Fibroblast of lung (primary cell): ENCODE measurements around the gene SPTB. TPM values are rescaled to one million over a fixed set of nuclear protein-coding genes. Genes with fewer than 3 reads are reported as not detected.

Experiments used
- DNase-seq, 2 donors: peaks; one replicate each; pipeline versions ENCODE4 v3.0.0 to v3.0.0-alpha.2; 2010; ENCODE audit warnings: low read depth in 2 of 2
- H2AFZ ChIP-seq: 2 replicates; pipeline ENCODE4 v1.5.1; 2012; ENCODE audit warnings: low read length, control low read depth, inconsistent platforms
- H3K27ac ChIP-seq: 2 replicates; pipeline ENCODE4 v1.5.1; 2011; ENCODE audit warnings: low read length, control low read depth; ENCODE audit not compliant: insufficient read depth
- H3K27me3 ChIP-seq: 2 replicates; pipeline ENCODE4 v1.5.1; 2011; ENCODE audit warnings: mild to moderate bottlenecking, low read length; ENCODE audit not compliant: control insufficient read depth, insufficient read depth
- H3K36me3 ChIP-seq: 2 replicates; pipeline ENCODE4 v1.5.1; 2011; ENCODE audit warnings: low read length; ENCODE audit not compliant: control insufficient read depth, insufficient read depth
- H3K4me1 ChIP-seq: 2 replicates; pipeline ENCODE4 v1.5.1; 2011; ENCODE audit warnings: low read length; ENCODE audit not compliant: control insufficient read depth, insufficient read depth; ENCODE audit errors: extremely low read depth
- H3K4me2 ChIP-seq: 2 replicates; pipeline ENCODE4 v1.5.1; 2011; ENCODE audit warnings: low read length, control low read depth; ENCODE audit not compliant: insufficient read depth; ENCODE audit errors: extremely low read depth
- H3K4me3 ChIP-seq, 4 experiments: fragments of 200-600 bp in 1 of 4; sonication (generic) in 1 of 4; replicated peaks in 1 of 4; 2 replicates each; pipeline ENCODE4 v1.5.1; 2011 to 2016; ENCODE audit warnings: low read length in 4 of 4, low read depth in 3 of 4, mild to moderate bottlenecking in 3 of 4, control low read depth in 2 of 4, inconsistent platforms in 1 of 4, mixed read lengths in 1 of 4; ENCODE audit not compliant: insufficient read depth in 1 of 4; ENCODE audit errors: control extremely low read depth in 1 of 4
- H3K79me2 ChIP-seq: 2 replicates; pipeline ENCODE4 v1.5.1; 2012; ENCODE audit warnings: mild to moderate bottlenecking, low read length, inconsistent platforms; ENCODE audit not compliant: control insufficient read depth, insufficient read depth
- H3K9ac ChIP-seq: 2 replicates; pipeline ENCODE4 v1.5.1; 2011; ENCODE audit warnings: mild to moderate bottlenecking, low read length, control low read depth; ENCODE audit not compliant: insufficient read depth
- H3K9me3 ChIP-seq: 2 replicates; pipeline ENCODE4 v1.5.1; 2012; ENCODE audit warnings: low read depth, low read length; ENCODE audit not compliant: control insufficient read depth, insufficient read depth
- H4K20me1 ChIP-seq: 2 replicates; pipeline ENCODE4 v1.5.1; 2011; ENCODE audit warnings: low read length; ENCODE audit not compliant: control insufficient read depth, insufficient read depth; ENCODE audit errors: extremely low read depth
- CTCF ChIP-seq, 2 donors: IDR thresholded peaks in 1 of 2; conservative IDR thresholded peaks in 1 of 2; 1 replicate in 1 of 2; 2 replicates in 1 of 2; pipeline ENCODE4 v1.5.1; 2011 to 2012; ENCODE audit warnings: low read length in 2 of 2, control low read depth in 1 of 2, inconsistent platforms in 1 of 2, low read depth in 1 of 2, mild to moderate bottlenecking in 1 of 2
- EZH2 ChIP-seq: IDR thresholded peaks from 2 replicates; pipeline ENCODE4 v1.5.1; 2012; ENCODE audit warnings: low read length, control low read depth, mild to moderate bottlenecking; ENCODE audit errors: missing control alignments
- polyA plus RNA-seq, 2 donors: library from polyadenylated mRNA; depleted of rRNA in 1 of 2; stranded (reverse) in 1 of 2; unstranded in 1 of 2; fragments of >200 nt; gene quantifications; 2 replicates each; pipeline ENCODE4 v1.2.1, GENCODE V29; 2011 to 2012; ENCODE audit warnings: missing spikeins in 1 of 2
- total RNA-seq: library from RNA; depleted of rRNA; stranded (reverse); fragments of >200 nt; gene quantifications from 2 replicates; pipeline ENCODE4 v1.2.1, GENCODE V29; 2014

The SPTB gene
- total and polyA plus RNA-seq, 2 donors (not counting 1 experiment from before 2014, with no cell fraction given): not detected

- no peak overlapping the region for H3K4me2 ChIP-seq
- no peak overlapping the region for H2AFZ ChIP-seq
- peaks cover 4% of the 10 kb centered on the region for H3K27me3 ChIP-seq
- H3K9me3 ChIP-seq: no peaks in the 10 kb centered on the region
- TF ChIP-seq EZH2 (no peak), CTCF (conservative IDR thresholded peaks at IDR 0.05 in 1 of 2, IDR thresholded peaks at IDR 0.05 in 1 of 2; ENCODE audit: low read depth in 1 of 2, low read length in 2 of 2) (no peak)
- no peak overlapping the region for H3K9ac ChIP-seq
- no peak overlapping the region for H3K27ac ChIP-seq
- H3K79me2 ChIP-seq: no peaks in the 10 kb centered on the region
- peaks cover 10% of the 10 kb centered on the region for H3K4me1 ChIP-seq
- H3K36me3 ChIP-seq: no peaks in the 10 kb centered on the region
- no peaks in the 10 kb centered on the region for H4K20me1 ChIP-seq
- DNase-seq: no peak
- no peak overlapping the region for H3K4me3 ChIP-seq
Observed at GRCh38 chr14:64808449-64808848, 71.3 kb downstream of the SPTB start.

GRCh38 chr14:64807551-64807950 is 72.2 kb downstream of the SPTB start:
- H3K4me1 ChIP-seq: peaks cover 10% of the 10 kb centered on the region
- TF ChIP-seq CTCF (conservative IDR thresholded peaks at IDR 0.05 in 1 of 2, IDR thresholded peaks at IDR 0.05 in 1 of 2; ENCODE audit: low read depth in 1 of 2, low read length in 2 of 2): no peak
- TF ChIP-seq EZH2: no peak
- H3K27me3 ChIP-seq: peaks cover 4% of the 10 kb centered on the region
- no peaks in the 10 kb centered on the region for H3K36me3 ChIP-seq
- no peak overlapping the region for H2AFZ ChIP-seq
- H3K9ac ChIP-seq: no peak overlapping the region
- no peak overlapping the region for H3K4me3 ChIP-seq
- H3K79me2 ChIP-seq: no peaks in the 10 kb centered on the region
- H3K9me3 ChIP-seq: no peaks in the 10 kb centered on the region
- H3K4me2 ChIP-seq: no peak overlapping the region
- no peaks in the 10 kb centered on the region for H4K20me1 ChIP-seq
- H3K27ac ChIP-seq: no peak overlapping the region
- DNase-seq: no peak

GRCh38 chr14:64806862-64807495 is 72.7 kb downstream of the SPTB start:
- TF ChIP-seq EZH2: no peak
- no peak for TF ChIP-seq CTCF (conservative IDR thresholded peaks at IDR 0.05 in 1 of 2, IDR thresholded peaks at IDR 0.05 in 1 of 2; ENCODE audit: low read depth in 1 of 2, low read length in 2 of 2)
- Histone ChIP-seq H2AFZ (no peak overlapping the region), H3K9me3 (no peaks in the 10 kb centered on the region), H3K4me1 (peaks cover 10% of the 10 kb centered on the region), H3K4me3 (no peak overlapping the region), H3K79me2 (no peaks in the 10 kb centered on the region), H4K20me1 (no peaks in the 10 kb centered on the region), H3K27me3 (no peaks in the 10 kb centered on the region), H3K9ac (no peak overlapping the region), H3K27ac (no peak overlapping the region), H3K4me2 (peak overlapping the region; percentile 62), H3K36me3 (no peaks in the 10 kb centered on the region)
- peak in 1 of 2 donors; percentile 58 for DNase-seq
